ENCODE measurements around the gene APP. TPM values are rescaled to one million over a fixed set of nuclear protein-coding genes. Genes with fewer than 3 reads are reported as not detected.

Gene APP
- total RNA-seq, 1 experiment from 2014 or later = 369 TPM

DNA sequence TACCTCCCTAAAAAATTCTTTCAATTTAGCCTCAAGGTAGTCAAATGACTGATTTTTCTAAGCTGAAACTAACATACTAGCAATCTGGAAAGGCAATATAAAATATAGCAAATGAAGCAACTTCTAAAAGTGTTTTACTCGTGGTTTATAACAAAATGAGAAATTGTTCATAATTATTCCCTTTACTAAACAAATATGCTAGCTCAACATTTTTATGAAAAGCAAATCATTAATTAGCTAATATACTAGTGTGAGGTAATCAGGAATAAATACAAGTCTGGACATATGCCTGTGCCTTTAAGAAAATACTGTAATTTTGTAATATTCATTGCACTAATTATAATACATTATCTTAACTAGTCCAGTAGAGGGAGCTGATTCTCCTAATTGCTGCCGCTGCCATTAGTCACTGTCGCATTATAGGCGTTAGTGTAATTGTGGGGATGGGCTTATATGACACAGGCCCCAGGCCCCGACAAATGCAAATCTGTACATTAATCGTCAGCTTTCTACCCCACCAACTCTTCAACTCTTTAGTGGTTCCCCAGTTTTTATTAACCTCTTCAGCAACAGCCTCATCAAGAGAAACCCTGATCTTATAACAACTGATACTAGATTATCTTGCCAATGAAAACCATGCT is 274.9 kb downstream of the APP start:
- DNase-seq (ENCODE audit: low read depth, low spot score) = peak; percentile 57
- in situ Hi-C loops (cut with HindIII; ENCODE audit: low pct_unique_long_range_greater_than_20kb, low sequenced_read_pairs) = no loop called here

DNA sequence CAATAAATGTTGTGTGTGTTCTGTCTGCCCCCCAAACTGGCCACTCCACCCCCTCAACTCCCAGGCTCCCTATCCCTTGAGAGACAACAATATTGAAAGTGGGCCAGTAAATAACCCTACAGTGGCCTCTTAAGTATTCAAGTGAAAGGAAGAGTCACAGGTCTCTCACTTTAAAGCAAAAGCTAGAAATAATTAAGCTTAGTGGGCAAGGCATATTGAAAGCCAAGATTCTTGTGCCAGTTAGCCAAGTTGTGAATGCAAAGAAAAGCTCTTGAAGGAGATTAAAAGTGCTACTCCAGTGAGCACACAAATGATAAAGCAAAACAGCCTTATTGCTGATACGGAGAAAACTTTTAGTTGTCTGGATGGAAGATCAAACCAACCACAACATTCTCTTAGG is 277.4 kb downstream of the APP start:
- DNase-seq (ENCODE audit: low read depth, low spot score) = no peak
- in situ Hi-C loops (cut with HindIII; ENCODE audit: low pct_unique_long_range_greater_than_20kb, low sequenced_read_pairs) = no loop called here

DNA sequence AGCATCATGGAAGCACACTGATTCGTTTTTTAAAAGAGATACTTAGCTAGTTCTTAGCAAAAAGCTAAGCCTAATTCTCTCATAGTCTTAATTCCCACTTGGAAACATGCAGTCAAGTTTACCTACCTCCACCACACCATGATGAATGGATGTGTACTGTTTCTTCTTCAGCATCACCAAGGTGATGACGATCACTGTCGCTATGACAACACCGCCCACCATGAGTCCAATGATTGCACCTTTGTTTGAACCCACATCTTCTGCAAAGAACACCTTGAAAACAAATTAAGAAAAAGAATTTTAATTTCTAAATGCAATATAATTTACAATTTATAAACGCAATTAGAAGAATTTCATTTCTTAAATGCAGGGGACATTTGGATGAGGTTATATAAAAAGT is 279.0 kb downstream of the APP start:
- no peak for DNase-seq (ENCODE audit: low read depth, low spot score)
- in situ Hi-C loops (cut with HindIII; ENCODE audit: low pct_unique_long_range_greater_than_20kb, low sequenced_read_pairs) = no loop called here

DNA sequence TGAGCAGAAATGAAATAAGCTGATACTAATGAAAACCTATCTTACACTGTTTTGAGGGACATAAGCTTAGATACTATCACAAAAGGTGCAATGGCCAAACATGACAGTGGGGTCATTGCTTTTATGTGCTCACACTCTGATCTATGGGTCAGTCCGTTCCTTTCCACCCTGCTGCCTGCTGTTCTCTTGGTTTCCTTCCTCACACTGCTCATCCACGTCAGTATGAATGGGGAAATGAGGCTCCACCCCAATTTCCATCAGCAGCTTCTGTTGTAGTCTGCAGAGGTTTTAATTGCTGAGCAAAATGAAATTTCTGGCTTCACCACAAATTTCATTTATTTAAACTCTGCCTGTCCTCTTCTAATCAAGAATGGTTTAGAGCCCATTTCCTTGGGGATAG is 280.6 kb downstream of the APP start:
- in situ Hi-C loops (cut with HindIII; ENCODE audit: low pct_unique_long_range_greater_than_20kb, low sequenced_read_pairs) = no loop called here
- no peak for DNase-seq (ENCODE audit: low read depth, low spot score)

DNA sequence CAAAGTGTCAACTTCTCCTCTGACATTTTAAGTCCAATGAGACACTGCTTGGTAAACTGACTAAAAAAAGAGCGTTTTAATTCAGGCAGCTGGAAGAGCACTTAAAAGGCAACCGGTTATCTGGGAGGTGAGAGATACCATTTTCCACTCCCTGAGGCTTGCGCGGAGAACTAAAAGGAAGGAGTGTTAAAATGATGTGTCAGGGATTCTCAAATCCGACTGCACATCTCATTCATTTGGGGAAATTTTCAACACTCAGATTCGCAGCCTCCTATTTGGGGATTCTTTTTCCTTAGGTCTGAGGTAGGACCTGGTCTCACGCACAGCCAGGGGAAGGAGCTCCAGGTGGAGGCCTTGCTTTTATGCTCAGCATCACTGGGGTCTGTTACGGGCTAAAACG is 281.9 kb downstream of the APP start:
- in situ Hi-C loops (cut with HindIII; ENCODE audit: low pct_unique_long_range_greater_than_20kb, low sequenced_read_pairs) = no loop called here
- DNase-seq (ENCODE audit: low read depth, low spot score) = no peak

DNA sequence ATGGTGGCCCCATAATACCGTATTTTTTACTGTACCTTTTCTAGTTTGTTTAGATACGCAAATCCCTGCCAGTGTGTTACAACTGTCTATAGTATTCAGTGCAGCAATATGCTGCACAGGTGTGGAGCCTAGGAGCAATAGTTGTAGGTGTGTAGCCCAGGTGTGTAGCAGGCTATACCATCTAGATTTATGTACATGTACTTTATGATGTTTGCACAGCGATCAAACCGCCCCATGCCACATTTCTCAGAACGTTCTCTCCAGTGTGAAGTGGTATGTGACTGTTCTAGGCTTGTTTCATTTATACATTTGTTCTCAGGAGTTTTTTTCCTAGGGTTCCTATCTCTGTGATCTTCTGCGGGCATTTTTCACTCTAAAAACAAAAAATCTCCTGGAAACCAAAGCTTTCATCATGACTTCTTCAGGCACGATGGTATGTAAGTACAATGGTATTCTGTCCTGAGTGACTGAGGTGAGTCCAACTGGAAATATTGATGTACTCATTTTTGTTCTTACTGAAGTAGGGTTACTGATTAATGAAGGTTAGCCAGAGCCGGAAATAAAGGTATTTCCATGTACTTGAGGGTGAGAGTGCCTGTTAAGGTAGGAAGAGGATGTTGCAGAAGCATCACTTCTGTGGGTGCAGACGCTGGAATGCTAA is 282.8 kb downstream of the APP start:
- DNase-seq (ENCODE audit: low read depth, low spot score) = no peak
- in situ Hi-C loops (cut with HindIII; ENCODE audit: low pct_unique_long_range_greater_than_20kb, low sequenced_read_pairs) = no loop called here

DNA sequence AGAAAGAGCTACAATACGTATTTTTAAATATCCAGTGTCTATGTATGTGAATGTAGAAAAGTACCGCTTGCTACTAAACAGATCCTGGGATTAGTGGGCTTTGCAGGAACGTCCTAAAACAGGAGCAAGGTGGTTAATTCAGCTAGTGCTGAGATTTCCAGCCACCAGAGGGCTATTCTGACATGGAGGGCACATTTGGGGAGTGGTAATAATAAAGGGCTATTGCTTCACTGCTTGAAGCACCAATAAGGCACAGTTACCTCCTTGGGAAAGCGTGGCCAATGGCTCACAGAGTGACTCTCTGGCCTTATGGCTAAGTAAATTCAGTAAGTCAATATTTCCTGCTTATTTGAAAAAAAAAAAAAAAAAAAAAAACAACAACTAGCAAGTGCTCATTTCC is 283.4 kb downstream of the APP start:
- peak; percentile 30 for DNase-seq (ENCODE audit: low read depth, low spot score)
- in situ Hi-C loops (cut with HindIII; ENCODE audit: low pct_unique_long_range_greater_than_20kb, low sequenced_read_pairs) = no loop called here

DNA sequence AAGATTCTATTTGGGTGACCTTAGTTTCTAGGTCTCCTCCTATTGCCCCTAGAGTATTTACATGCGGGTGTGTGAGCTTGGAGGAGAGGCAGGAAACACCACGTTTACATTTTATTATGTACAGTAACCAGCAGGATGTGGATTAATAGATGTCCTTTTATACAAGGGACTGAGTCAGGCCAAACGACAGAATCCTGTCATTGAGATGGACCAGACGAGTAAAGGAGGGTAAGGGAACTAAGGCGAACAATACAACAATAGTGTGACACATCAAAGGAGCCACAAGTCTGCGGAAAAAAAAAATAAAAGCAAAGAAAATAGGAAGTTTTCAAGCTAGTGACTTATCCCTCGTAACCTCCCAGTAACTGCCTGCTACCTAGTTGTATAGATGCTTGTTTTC is 284.7 kb downstream of the APP start:
- in situ Hi-C loops (cut with HindIII; ENCODE audit: low pct_unique_long_range_greater_than_20kb, low sequenced_read_pairs) = no loop called here

DNA sequence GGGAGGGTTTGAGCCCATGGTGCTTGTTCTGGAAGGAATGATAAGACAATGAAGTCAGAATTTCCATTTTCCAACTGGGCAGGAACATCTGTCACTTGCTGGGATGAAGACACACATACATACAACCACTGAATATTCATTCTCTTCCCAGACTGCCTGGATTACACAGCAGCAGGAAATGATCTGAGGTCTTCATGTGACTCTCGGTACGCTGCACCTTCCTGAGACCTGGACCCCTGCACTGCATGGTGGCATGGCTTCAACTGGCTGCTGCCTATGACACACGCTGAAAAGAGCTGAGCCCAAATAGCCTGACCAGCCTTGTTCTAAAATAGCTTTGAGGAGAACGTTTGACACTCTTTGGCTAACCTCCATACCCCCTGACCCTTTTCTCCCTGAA is 285.2 kb downstream of the APP start:
- in situ Hi-C loops (cut with HindIII; ENCODE audit: low pct_unique_long_range_greater_than_20kb, low sequenced_read_pairs) = no loop called here
- no peak for DNase-seq (ENCODE audit: low read depth, low spot score)

More for the DNA sequence above, 284.7 kb downstream of the APP start:
- DNase-seq (ENCODE audit: low read depth, low spot score) = no peak

DNA sequence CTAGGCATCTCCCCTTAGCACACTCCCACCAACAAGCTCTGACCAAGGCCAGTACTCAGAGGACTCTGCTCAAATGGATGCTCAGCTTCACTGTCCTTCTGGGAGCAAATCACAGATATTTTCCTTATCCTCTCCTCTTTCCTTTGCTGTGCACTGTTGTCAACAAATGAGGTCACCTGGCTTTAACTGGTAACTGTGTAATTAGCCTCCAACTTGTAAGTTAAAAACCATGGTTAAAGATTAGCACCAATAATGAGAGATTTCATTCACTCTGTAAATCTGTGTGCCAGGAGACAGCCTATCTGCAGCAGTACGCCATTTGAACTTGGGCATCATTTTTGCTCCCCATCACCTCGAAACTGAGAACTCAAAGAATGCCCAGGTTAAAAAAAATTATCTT is 286.3 kb downstream of the APP start:
- in situ Hi-C loops (cut with HindIII; ENCODE audit: low pct_unique_long_range_greater_than_20kb, low sequenced_read_pairs) = no loop called here
- DNase-seq (ENCODE audit: low read depth, low spot score) = no peak

DNA sequence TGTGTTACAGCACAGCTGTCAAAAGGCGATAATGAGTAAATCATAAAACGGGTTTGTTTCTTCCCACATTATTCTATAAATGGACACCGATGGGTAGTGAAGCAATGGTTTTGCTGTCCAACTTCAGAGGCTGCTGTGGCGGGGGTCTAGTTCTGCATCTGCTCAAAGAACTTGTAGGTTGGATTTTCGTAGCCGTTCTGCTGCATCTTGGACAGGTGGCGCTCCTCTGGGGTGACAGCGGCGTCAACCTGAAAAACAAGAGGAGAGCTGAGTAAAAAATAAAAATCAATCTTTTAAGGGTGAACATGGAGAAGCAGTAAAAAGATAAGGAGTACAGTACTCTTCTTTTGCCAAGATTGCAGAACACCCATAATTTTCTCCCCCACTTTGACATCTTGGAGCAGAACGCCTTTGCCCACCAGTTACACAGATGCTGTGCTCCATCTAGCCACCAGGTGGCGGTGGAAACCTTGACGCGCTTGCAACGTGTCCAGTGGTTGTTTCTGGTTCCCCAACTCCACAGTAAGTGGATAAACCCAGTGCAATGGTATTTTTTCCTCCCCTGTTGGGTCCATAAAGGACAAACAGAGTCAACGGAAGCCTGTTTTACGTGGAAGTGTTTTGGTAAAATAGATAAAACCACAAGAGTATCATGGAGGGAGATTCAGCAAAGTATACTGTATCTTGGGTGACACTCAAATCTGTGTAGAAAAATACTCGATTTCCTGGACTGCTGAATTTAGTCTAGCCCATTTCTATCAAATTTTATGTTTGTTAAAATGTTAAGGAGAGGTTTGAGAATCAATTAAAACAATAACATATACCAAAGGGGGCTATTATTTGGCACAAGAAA is 288.8 kb downstream of the APP start:
- peak; percentile 72 for DNase-seq (ENCODE audit: low read depth, low spot score)
- in situ Hi-C loops (cut with HindIII; ENCODE audit: low pct_unique_long_range_greater_than_20kb, low sequenced_read_pairs) = no loop called here

DNA sequence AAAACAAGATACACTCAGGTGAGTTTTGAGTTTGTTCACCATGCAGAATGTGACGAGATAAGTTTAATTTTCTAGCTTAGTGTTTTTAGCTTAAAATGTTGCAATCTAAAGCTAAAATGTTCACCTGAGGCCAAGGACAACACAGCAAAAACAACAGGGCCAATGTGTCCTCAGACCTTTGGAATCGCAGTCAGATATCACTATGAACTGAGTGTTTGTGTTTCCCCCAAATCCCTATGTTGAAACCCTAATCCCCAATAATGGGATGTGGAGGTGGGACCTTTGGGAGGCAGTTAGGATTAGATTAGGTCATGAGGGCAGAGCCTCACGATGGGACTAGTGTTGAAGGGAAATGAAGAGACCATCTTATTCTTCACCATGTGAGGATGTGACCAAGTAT is 291.4 kb downstream of the APP start:
- DNase-seq (ENCODE audit: low read depth, low spot score) = no peak
- in situ Hi-C loops (cut with HindIII; ENCODE audit: low pct_unique_long_range_greater_than_20kb, low sequenced_read_pairs) = no loop called here

DNA sequence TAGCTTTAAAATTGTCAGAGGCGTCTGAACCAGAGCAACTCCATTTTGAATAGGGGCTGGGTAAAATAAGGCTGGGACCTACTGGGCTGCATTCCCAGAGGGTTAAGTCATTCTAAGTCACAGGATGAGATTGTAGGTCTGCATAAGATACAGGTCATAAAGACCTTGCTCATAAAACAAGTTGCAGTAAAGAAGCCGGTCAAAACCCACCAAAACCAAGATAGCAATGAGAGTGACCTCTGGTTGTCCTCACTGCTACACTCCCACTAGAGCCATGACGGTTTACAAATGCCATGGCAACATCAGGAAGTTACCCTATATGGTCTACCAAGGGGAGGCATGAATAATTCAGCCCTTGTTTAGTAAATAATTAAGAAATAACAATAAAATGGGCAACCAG is 292.2 kb downstream of the APP start:
- DNase-seq (ENCODE audit: low read depth, low spot score) = peak; percentile 12
- in situ Hi-C loops (cut with HindIII; ENCODE audit: low pct_unique_long_range_greater_than_20kb, low sequenced_read_pairs) = no loop called here

DNA sequence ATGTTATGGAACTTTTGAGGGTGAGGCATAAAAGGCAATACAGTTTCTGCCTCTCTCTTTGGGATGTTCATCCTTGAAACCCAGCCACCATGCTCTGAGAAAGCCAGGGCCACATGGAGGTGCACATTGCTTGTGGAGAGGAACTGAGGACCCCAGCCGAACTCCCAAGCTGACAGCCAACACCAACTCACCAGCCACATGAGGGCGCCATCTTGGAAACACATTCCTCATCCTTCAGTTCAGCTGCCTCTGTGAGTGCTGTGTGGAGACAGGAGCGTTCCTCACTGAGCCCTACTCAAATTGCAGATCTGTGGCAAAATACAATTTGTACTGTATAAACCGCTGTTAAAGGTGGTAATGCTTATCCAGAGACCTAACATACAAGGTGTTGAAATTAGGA is 298.3 kb downstream of the APP start:
- peak; percentile 31 for DNase-seq (ENCODE audit: low read depth, low spot score)
- in situ Hi-C loops (cut with HindIII; ENCODE audit: low pct_unique_long_range_greater_than_20kb, low sequenced_read_pairs) = no loop called here

DNA sequence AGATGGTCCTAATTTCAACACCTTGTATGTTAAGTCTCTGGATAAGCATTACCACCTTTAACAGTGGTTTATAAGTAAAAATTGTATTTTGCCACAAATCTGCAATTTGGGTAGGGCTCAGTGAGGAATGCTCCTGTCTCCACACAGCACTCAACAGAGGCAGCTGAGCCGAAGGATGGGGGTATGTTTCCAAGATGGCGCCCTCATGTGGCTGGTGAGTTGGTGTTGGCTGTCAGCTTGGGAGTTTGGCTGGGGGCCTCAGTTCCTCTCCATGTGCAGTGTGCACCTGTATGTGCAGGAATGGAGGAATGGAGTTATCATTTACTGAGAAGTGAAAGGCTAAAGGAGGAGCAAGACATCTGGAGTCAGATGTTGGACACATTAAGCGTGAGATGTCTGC is 299.0 kb downstream of the APP start:
- in situ Hi-C loops (cut with HindIII; ENCODE audit: low pct_unique_long_range_greater_than_20kb, low sequenced_read_pairs) = no loop called here

DNA sequence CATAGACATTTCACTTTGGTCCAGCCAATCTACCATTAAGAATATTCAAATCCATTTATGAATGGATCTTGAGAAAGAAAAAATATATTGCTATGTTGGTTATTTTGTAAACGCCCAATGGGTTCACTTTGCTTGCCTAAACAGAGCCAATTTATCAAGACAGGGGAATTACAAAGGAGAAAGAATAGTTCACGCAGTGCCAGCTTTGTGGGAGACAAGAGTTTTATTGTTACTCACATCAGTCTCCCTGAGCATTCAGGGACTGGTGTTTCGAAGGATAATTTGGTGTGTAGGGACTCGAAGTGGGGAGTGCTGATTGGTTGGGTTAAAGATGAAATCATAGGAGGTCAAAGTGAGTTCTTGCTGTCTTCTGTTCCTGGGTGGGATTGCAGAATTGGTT is 300.5 kb downstream of the APP start:
- no peak for DNase-seq (ENCODE audit: low read depth, low spot score)
- in situ Hi-C loops (cut with HindIII; ENCODE audit: low pct_unique_long_range_greater_than_20kb, low sequenced_read_pairs) = no loop called here

More for the DNA sequence above, 299.0 kb downstream of the APP start:
- peak; percentile 37 for DNase-seq (ENCODE audit: low read depth, low spot score)

DNA sequence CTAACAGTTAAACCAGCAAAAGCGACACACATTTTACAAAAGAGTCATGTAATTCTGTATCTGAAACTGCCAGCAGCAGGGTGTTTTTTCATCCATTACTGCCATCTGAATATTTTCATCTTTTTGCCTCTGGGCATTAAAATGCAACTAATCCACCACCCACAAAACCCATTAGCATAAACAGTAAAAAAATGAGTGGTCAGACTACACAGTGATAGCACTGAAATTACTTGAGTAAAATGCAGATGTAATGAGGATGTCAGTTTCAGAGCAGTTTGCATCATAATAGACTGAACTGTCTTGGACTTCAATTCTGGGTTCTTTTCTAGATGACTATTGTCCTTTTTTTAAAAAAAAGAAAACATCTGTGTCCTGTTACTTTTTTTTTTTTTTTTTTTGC is 303.5 kb downstream of the APP start:
- in situ Hi-C loops (cut with HindIII; ENCODE audit: low pct_unique_long_range_greater_than_20kb, low sequenced_read_pairs) = no loop called here
- DNase-seq (ENCODE audit: low read depth, low spot score) = no peak

DNA sequence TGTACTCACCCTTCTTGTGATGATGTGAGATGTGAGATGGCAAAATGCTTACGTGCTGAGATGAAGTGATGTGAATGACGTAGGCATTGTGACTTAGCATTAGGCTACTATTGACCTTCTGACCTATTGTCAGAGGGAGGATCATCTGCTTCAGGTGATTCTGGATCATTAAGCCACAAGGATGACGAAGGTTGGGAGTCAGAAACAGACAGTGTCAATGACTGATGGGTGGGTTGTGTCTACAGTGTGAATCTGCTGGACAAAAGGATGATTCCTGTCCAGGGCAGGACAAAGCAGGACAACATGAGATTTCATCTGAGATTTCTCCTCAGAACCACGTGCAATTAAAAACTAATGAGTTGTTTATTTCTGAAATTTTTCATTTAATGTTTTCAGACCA is 306.8 kb downstream of the APP start:
- no peak for DNase-seq (ENCODE audit: low read depth, low spot score)
- in situ Hi-C loops (cut with HindIII; ENCODE audit: low pct_unique_long_range_greater_than_20kb, low sequenced_read_pairs) = no loop called here

DNA sequence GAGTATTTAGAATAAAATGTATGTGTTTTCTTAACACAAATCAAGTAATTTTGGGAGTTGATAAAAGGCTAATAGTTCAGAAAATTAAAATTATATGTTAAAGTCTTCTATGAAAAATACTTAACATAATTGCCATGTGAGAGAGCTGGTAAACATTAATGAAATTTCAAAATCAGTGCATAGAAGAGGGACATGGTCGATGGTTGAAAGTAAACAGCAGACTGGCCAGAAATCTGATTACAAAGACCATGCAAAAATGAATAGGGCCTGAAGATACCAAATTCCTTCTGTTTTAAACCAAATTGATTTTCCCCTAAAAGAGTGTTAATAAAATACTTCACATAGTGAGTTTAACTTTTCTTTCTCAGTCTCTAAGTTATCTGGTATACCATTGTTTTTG is 307.5 kb downstream of the APP start:
- no peak for DNase-seq (ENCODE audit: low read depth, low spot score)
- in situ Hi-C loops (cut with HindIII; ENCODE audit: low pct_unique_long_range_greater_than_20kb, low sequenced_read_pairs) = no loop called here
